NT2/D1 (cell line): ENCODE data around the gene TCF15.
A peak's percentile ranks its signal among the peaks of the same experiment; 100 is the strongest.

Source experiments
- DNase-seq: peaks from one replicate; pipeline ENCODE4 v3.0.0-alpha.2; 2011; ENCODE audit warnings: low read depth, low spot score
- H3K27me3 ChIP-seq: 2 replicates; pipeline ENCODE4 v1.6.0; 2011; ENCODE audit warnings: mild to moderate bottlenecking; ENCODE audit not compliant: insufficient read length, insufficient read depth
- H3K36me3 ChIP-seq: 2 replicates; pipeline ENCODE4 v1.6.1; 2011; ENCODE audit warnings: mild to moderate bottlenecking, low read length, mixed read lengths; ENCODE audit not compliant: insufficient read depth, insufficient read length
- H3K4me1 ChIP-seq: 2 replicates; pipeline ENCODE4 v1.5.1; 2011; ENCODE audit not compliant: insufficient read depth, insufficient read length
- H3K4me3 ChIP-seq: 2 replicates; pipeline ENCODE4 v1.5.1; 2011; ENCODE audit warnings: low read depth; ENCODE audit not compliant: insufficient read length
- H3K9ac ChIP-seq: 2 replicates; pipeline ENCODE4 v1.6.0; 2011; ENCODE audit warnings: low read depth; ENCODE audit not compliant: insufficient read length
- H3K9me3 ChIP-seq: 2 replicates; pipeline ENCODE4 v1.5.1; 2011; ENCODE audit warnings: mild to moderate bottlenecking, low read length; ENCODE audit not compliant: insufficient read depth
- SUZ12 ChIP-seq: IDR thresholded peaks from 2 replicates; pipeline ENCODE4 v1.6.1; 2011; ENCODE audit not compliant: insufficient read length, insufficient read depth; ENCODE audit errors: extremely low read depth
- YY1 ChIP-seq: IDR thresholded peaks from 2 replicates; pipeline ENCODE4 v1.6.1; 2011; ENCODE audit not compliant: insufficient read length, insufficient read depth
- ZNF274 ChIP-seq: IDR thresholded peaks from 2 replicates; pipeline ENCODE4 v1.6.1; 2011; ENCODE audit warnings: mild to moderate bottlenecking, low read depth, low read length

Gene TCF15

GRCh38 chr20:573414-574296 is 36.5 kb downstream of the TCF15 start:
- Histone ChIP-seq H3K4me1 (peaks cover 12% of the 10 kb centered on the region), H3K27me3 (peaks cover 17% of the 10 kb centered on the region), H3K4me3 (no peak overlapping the region), H3K36me3 (no peaks in the 10 kb centered on the region), H3K9ac (no peak overlapping the region), H3K9me3 (no peaks in the 10 kb centered on the region)
- TF ChIP-seq SUZ12 (no peak), YY1 (no peak), ZNF274 (no peak)
- no peak for DNase-seq

- Histone ChIP-seq H3K4me1 (peaks cover 15% of the 10 kb centered on the region), H3K27me3 (peaks cover 17% of the 10 kb centered on the region), H3K9ac (peak overlapping the region; percentile 1), H3K36me3 (no peaks in the 10 kb centered on the region), H3K4me3 (no peak overlapping the region), H3K9me3 (no peaks in the 10 kb centered on the region)
- no peak for DNase-seq
- no peak for TF ChIP-seq ZNF274
- no peak for TF ChIP-seq SUZ12
- no peak for TF ChIP-seq YY1
Observed at GRCh38 chr20:572727-573126, 37.4 kb downstream of the TCF15 start.

DNA sequence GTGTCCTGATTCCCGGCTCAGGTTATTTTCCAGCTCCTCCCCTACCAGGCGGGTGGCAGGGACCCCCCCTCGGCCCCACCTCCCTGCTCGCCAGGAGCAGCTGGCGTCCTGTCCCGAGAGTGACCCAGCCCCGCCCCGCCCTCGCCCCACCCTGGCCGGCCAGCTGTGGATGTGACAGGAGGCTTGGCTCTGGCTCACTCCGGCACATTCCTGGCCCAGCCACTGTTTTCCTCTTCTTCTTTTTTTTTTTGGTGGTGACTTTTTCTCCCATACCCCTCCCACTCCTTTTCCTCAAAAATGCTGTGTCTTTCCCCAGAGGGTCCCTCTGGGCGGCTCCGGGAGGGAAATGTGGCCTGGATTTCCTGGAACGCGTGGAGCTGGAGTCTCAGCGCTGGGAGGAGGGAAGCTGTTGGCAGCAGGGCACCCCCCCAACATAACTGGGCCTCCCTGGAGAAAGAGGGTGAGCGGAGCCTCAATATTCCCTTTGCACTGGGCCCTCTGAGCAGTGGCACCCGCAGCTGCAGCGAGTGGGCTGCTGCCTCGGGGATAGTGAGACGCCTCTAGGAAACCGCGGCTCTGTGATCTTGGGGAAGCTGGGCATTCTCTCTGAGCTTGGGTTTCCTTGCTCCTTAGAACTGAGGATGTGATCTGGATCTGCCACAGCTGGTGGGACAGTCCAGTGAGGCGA is 38.2 kb downstream of the TCF15 start:
- H3K9ac ChIP-seq, result no peak overlapping the region
- no peaks in the 10 kb centered on the region for H3K9me3 ChIP-seq
- peaks cover 17% of the 10 kb centered on the region for H3K27me3 ChIP-seq
- peaks cover 15% of the 10 kb centered on the region for H3K4me1 ChIP-seq
- DNase-seq, result no peak
- no peak for TF ChIP-seq ZNF274
- H3K4me3 ChIP-seq, result no peak overlapping the region
- no peaks in the 10 kb centered on the region for H3K36me3 ChIP-seq

GRCh38 chr20:568673-569415 is 41.3 kb downstream of the TCF15 start:
- DNase-seq, result no peak
- Histone ChIP-seq H3K36me3 (no peaks in the 10 kb centered on the region), H3K27me3 (peaks cover 15% of the 10 kb centered on the region), H3K4me3 (no peak overlapping the region), H3K4me1 (peaks cover 15% of the 10 kb centered on the region), H3K9ac (no peak overlapping the region), H3K9me3 (no peaks in the 10 kb centered on the region)
- TF ChIP-seq ZNF274, result no peak
- TF ChIP-seq SUZ12, result no peak
- TF ChIP-seq YY1, result no peak

- peak overlapping the region; percentile 44 for H3K9ac ChIP-seq
- H3K36me3 ChIP-seq, result no peaks in the 10 kb centered on the region
- H3K4me3 ChIP-seq, result no peak overlapping the region
- TF ChIP-seq SUZ12, result no peak
- TF ChIP-seq ZNF274, result no peak
- TF ChIP-seq YY1, result no peak
- no peaks in the 10 kb centered on the region for H3K9me3 ChIP-seq
- no peak for DNase-seq
- peaks cover 13% of the 10 kb centered on the region for H3K4me1 ChIP-seq
- H3K27me3 ChIP-seq, result peaks cover 8% of the 10 kb centered on the region
Observed at GRCh38 chr20:568097-568652, 41.9 kb downstream of the TCF15 start.

DNA sequence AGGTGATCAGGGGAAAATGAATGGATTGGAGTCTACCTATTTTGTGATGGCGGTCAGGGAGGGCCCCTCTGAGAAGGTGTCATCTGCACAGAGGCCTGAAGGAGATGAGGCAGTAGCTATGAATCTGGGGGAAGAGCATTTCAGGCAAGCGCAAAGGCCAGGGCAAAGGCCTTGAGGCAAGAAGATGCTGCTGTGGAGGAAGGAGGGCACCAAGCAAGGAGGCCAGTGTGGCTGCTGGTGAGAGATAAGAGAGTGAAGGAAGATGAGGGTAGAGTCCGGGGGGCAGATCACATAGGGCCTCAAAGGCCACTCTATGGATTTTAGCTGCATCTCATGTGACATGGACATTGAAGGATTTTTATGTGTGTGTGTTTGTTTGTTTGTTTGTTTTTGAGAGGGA is 45.9 kb downstream of the TCF15 start:
- no peak for DNase-seq
- TF ChIP-seq SUZ12, result no peak
- TF ChIP-seq YY1, result no peak
- TF ChIP-seq ZNF274, result no peak
- Histone ChIP-seq H3K4me1 (peaks cover 9% of the 10 kb centered on the region), H3K9me3 (no peaks in the 10 kb centered on the region), H3K9ac (no peak overlapping the region), H3K36me3 (no peaks in the 10 kb centered on the region), H3K27me3 (no peaks in the 10 kb centered on the region), H3K4me3 (no peak overlapping the region)
